T-helper 2 cell treated with Interferon-gamma antibody and Interleukin-4, amounts not matched to agents 5 μg/mL and 100 μg/mL, for 36 hours (primary cell): Measurements from ENCODE around the gene TSGA10IP.

Source experiments
- DNase-seq: peaks from one replicate; pipeline ENCODE4 v3.0.0; 2021; ENCODE audit warnings: low spot score
- H3K27ac Mint-ChIP-seq: one replicate; pipeline ENCODE4 v1.8.0; 2021; ENCODE audit warnings: mild to moderate bottlenecking, mixed read lengths
- H3K27me3 Mint-ChIP-seq: one replicate; pipeline ENCODE4 v1.8.0; 2021; ENCODE audit warnings: low read depth, mixed read lengths
- H3K36me3 Mint-ChIP-seq: one replicate; pipeline ENCODE4 v1.8.0; 2021; ENCODE audit warnings: low read depth, mixed read lengths
- H3K4me1 Mint-ChIP-seq: one replicate; pipeline ENCODE4 v1.8.0; 2021; ENCODE audit warnings: low read depth, mixed read lengths
- H3K4me3 Mint-ChIP-seq: one replicate; pipeline ENCODE4 v1.8.0; 2022; ENCODE audit warnings: mild to moderate bottlenecking, moderate library complexity, mixed read lengths
- H3K9me3 Mint-ChIP-seq: one replicate; pipeline ENCODE4 v1.8.0; 2021; ENCODE audit warnings: mixed read lengths

TSGA10IP gene

DNA sequence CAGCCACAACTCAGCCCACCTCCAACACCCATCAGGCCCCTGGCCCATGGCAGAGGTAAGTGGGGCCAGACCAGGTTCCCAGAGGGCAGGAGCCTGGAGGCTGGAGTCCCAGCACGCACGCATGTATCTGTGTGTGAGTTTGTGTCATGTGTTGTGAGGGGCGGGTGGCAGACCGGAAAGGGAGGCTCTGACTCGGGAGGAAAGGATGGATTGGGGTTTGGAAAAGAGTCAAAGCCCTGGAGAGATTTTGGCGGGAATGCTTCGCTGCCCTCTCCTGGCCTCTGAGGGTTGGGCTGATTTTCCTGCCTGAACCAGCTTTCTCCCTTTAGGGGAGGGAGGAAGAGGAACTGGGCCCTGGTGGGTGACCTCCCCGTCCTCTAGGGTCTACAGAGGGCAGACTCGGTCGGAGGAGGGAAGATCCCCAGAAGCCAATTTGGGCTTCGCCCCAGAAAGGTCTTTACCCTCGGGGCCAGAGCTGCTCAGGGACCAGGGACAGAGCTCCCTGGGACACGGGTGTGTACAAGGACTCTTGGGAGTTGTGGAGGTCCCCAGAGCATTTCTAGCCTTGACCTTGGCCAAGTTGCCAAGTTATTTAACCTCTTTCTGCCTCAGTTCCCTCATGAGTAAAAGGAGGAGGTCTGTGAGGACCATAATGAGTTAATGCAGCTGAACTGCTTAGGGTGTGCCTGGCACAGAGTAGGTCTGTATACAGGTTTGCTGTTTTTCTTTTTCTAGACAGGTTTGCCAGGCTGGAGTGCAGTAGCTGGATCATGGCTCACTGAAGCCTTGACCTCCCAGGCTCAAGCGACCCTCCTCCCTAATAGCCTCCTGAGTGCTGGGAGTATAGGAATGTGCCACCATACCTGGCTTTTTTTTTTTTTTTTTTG, 33.4 kb upstream of the TSGA10IP start:
- Mint-ChIP-seq H3K27ac (no peak overlapping the region), H3K9me3 (no peaks in the 10 kb centered on the region)

DNA sequence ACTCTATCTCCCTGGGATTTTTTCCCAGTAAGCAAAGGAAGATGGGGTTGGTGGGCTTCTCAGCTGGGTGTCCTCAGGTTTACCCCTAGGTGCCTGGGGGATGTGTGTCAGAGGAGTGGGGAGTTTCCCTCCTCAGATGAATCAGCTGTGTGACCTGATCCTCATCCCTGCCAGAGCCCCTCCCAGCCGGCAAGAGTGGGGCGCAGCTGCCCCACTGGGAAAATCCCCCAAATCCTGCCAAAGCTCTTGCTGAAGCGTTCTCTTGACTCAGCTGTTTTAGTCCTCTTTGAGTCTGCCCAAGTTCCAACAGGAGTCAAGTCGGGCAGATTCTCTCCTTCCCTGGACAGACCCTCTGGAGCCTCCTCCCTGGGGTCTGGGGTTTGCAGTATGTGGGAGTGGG, 32.4 kb upstream of the TSGA10IP start:
- Mint-ChIP-seq H3K4me1 (peaks cover 18% of the 10 kb centered on the region), H3K27ac (no peak overlapping the region), H3K27me3 (no peaks in the 10 kb centered on the region), H3K9me3 (no peaks in the 10 kb centered on the region), H3K36me3 (peaks cover 7% of the 10 kb centered on the region), H3K4me3 (no peak overlapping the region)
- DNase-seq: no peak

More for the DNA sequence above, 33.4 kb upstream of the TSGA10IP start:
- H3K4me3 Mint-ChIP-seq: no peak overlapping the region
- H3K4me1 Mint-ChIP-seq: peaks cover 15% of the 10 kb centered on the region
- no peak for DNase-seq
- no peaks in the 10 kb centered on the region for H3K27me3 Mint-ChIP-seq
- H3K36me3 Mint-ChIP-seq: peaks cover 4% of the 10 kb centered on the region

DNA sequence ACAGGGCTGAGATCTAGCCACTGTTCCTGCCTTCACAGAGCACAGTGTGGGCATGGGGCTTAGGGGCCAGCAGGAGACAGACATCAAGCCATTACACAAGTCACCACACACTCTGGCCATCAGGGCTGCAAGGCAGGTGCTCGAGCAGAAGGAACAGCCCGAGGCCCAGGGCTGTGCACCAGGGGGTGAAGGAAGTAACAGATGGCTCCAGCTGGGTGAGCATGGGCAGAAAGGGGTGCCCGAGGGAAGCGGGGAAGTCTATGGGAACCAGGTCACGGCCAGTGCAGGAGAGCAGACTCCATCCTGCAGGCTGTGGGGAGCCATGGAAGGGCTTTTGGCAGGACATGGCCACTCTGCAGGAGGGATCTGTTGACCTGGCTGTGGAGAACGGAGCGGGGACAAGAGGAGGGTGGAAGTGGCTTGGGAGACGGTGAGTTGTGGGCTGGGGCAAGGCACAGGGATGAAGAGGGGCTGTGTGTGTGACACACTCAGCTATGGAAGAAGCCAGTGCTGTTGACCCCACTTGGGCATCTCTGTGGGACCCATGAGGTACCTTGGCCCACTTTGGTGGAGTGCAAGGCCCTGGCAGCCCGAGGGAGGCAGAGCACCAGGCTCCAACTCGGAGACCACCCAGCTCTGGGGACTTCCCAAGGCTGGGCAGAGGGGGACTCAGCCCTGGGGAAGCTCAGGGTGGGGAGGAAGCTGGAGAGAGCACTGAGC, 30.0 kb upstream of the TSGA10IP start:
- Mint-ChIP-seq H3K36me3 (peaks cover 9% of the 10 kb centered on the region), H3K27ac (peak overlapping the region; percentile 31), H3K4me3 (no peak overlapping the region), H3K4me1 (peaks cover 12% of the 10 kb centered on the region), H3K27me3 (no peaks in the 10 kb centered on the region), H3K9me3 (no peaks in the 10 kb centered on the region)
- no peak for DNase-seq

DNA sequence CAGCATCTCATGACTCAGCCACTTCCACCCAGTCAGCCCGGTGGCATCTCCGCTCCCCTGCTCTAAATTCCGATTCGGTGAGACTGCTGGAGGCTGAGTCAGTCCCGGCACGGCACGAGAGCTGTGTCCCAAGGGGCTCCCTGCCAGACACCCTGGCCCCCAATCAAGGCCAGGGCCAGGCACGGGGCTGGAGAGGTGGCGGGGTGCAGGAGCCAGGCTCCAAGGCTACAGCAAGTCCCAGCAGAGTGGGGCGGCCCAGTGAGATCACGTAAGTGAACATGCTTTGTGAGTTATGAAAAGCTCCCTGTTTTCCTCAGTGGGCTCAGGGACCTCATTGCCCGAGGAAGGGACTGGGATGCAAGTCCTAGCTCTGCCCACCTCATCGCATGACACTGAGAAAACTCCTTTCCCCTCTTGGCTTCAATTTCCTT, 29.4 kb upstream of the TSGA10IP start:
- Mint-ChIP-seq H3K27me3 (no peaks in the 10 kb centered on the region), H3K36me3 (peaks cover 12% of the 10 kb centered on the region), H3K9me3 (no peaks in the 10 kb centered on the region), H3K4me1 (peaks cover 14% of the 10 kb centered on the region), H3K4me3 (no peak overlapping the region), H3K27ac (no peak overlapping the region)
- no peak for DNase-seq

DNA sequence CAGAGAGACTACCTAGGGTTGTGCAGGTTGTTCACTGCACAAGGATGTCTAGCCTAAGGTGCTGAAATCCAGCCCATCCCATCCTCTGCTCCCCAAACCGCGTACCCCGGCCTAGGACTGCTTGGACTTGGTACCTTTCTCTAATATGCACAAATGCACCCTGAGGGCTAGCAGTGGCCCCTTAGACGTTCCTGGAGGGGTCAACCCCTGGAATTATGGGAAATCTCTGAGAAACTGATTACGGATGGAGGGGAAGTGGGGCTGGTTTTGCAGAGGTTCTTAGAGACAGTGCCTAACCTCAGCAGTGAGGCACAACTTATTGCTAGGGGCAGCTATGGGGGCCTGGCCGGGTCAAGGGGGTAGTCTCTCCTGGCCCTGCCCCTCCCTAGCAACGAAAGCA, 28.9 kb upstream of the TSGA10IP start:
- Mint-ChIP-seq H3K4me1 (peaks cover 14% of the 10 kb centered on the region), H3K27ac (no peak overlapping the region), H3K36me3 (peaks cover 12% of the 10 kb centered on the region), H3K27me3 (no peaks in the 10 kb centered on the region), H3K9me3 (no peaks in the 10 kb centered on the region), H3K4me3 (peak overlapping the region; percentile 77)
- no peak for DNase-seq

DNA sequence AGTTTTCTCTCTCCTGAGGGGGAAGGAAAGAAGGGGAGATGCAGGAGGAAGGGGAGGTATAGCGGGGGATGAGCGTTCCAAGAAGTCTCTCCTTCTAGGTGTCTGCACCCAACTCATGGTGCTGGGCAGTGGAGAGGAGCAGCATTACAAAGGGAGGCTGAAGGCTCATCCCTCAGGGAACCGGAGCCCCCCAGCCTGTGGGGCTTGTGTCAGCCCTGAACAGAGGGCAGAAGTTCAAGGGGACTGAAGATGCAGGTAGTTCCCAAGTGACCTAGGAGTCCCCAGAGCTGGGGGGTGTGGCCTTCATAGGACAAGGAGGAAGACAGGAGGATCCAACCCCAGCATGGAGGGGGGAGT, 28.2 kb upstream of the TSGA10IP start:
- peak overlapping the region; percentile 15 for H3K27ac Mint-ChIP-seq
- no peak for DNase-seq
- no peaks in the 10 kb centered on the region for H3K9me3 Mint-ChIP-seq
- no peaks in the 10 kb centered on the region for H3K27me3 Mint-ChIP-seq
- peaks cover 11% of the 10 kb centered on the region for H3K4me1 Mint-ChIP-seq
- H3K36me3 Mint-ChIP-seq: peaks cover 13% of the 10 kb centered on the region
- H3K4me3 Mint-ChIP-seq: peak overlapping the region; percentile 77

DNA sequence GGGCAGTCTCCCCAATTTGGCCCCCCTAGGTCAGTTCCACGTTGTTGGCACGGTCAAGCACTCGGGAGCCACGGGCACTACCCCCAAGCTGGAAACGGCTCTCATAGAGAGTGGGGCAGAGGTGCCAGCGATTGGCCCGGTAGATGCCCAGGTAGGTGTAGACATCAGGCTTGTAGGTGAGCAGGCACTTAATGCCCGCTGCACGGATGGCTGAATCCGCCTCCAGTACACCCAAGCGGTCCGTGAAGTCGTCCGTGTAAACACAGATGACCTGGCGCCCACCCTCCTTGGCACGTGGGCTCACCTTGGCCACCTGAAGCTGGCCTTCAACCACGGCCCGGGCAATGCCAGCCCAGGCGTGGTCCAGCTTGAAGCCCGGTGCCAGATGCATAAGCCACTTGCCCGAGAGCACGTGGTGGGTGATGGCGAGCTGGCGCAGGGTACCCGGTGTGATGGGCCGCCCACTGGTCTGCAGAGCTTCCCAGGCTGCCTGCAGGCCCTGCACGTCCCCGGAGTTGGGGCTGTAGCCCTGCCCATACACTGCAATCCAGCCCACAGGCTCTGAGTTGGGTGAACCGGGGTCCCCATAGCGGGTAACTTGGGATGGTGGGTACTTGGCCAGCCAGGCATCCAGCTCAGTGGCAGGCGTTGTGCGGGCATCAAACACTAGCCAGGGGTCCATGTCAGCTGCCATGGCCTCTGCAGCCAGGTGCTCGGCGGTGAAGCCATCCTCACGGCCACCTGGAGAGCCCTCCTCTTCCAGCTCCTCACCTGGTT, 27.7 kb upstream of the TSGA10IP start:
- no peaks in the 10 kb centered on the region for H3K27me3 Mint-ChIP-seq
- peaks cover 18% of the 10 kb centered on the region for H3K36me3 Mint-ChIP-seq
- peak overlapping the region; percentile 15 for H3K27ac Mint-ChIP-seq

DNA sequence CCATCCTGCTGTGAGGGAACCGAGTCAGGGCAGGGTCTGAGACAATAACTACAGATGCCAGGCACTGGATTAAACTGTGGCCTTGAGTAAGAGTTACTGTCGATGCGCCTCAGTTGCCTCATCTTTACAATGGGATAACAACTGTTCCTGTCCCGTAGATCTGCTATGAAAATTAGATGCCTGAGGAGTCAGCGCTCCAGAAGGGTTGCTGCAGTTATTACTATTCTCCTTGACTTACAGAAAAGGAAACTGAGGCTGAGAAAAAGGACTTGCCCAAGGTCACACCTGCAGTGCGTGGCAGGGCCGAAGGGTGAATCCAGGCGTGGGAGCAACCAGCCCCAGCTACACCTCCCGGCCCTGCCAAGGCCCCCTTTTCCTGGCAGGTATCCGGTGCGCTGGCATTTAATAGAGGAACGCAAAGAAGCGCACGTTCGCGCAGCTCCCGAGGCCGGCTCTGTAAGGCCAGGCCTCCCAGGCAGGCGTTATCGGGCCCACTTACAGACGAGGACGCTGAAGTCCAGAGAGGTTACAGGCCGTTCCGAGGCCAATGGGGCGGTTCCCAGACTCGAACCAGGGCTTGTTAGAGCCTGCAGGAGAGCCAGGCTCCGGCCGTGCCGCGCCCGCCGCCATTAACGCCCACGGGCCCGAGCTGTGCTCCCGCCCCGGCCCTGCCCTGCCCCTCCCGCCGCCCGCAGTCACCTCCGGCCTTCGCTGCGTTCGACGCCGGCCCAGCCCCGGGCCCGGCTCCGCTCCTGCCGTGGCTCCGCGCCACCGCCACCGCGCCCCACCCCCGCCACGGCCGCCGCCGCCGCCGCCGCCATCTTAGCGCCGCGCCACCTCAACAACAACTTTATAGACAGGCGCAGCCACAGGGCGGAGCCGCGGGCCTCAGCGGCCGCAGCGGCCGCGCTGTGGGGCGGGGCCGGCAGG, 26.8 kb upstream of the TSGA10IP start, which contains the start of gene C11orf68:
Gene C11orf68, minus strand, starts transcription at position 852 of the 930 bp plus-strand sequence. Its CDS starts 31 bp downstream, at position 821.
- Mint-ChIP-seq H3K27ac (peak within 1 kb of the TSS; percentile 87), H3K27me3 (no peaks in the 10 kb centered on the region), H3K36me3 (peaks cover 26% of the 10 kb centered on the region), H3K9me3 (no peaks in the 10 kb centered on the region), H3K4me1 (peaks cover 14% of the 10 kb centered on the region), H3K4me3 (peak within 1 kb of the TSS; percentile 91)
- no peak for DNase-seq

More for the DNA sequence above, 27.7 kb upstream of the TSGA10IP start:
- Mint-ChIP-seq H3K4me1 (peaks cover 11% of the 10 kb centered on the region), H3K4me3 (peak overlapping the region; percentile 87), H3K9me3 (no peaks in the 10 kb centered on the region)
- no peak for DNase-seq

DNA sequence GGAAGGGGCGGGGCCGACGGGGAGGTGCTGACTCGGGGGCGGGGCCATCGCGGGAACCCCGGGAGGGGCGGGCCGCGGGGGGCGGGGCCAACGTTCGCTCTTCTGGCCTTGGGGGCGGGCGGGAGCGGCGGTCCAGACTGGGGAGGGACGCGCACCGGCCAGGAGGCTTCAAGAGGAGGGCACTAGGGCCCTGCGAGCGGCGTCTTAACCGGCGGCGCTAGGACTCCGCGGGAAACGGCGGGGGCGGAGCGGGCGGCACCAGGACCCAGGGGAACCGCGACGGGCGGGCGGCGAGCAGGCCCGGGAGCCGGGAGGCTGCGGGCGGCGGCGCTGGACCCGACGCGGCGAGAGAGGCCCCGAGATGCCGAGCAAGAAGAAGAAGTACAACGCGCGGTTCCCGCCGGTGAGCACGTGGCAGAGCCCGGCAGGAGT, 26.1 kb upstream of the TSGA10IP start, which contains the start of gene DRAP1:
Gene DRAP1, plus strand, starts transcription at position 286 of the 432 bp plus-strand sequence. Its CDS starts 76 bp downstream, at position 362.
- peaks cover 14% of the 10 kb centered on the region for H3K4me1 Mint-ChIP-seq
- peaks cover 28% of the 10 kb centered on the region for H3K36me3 Mint-ChIP-seq
- H3K27ac Mint-ChIP-seq: peak within 1 kb of the TSS; percentile 87

DNA sequence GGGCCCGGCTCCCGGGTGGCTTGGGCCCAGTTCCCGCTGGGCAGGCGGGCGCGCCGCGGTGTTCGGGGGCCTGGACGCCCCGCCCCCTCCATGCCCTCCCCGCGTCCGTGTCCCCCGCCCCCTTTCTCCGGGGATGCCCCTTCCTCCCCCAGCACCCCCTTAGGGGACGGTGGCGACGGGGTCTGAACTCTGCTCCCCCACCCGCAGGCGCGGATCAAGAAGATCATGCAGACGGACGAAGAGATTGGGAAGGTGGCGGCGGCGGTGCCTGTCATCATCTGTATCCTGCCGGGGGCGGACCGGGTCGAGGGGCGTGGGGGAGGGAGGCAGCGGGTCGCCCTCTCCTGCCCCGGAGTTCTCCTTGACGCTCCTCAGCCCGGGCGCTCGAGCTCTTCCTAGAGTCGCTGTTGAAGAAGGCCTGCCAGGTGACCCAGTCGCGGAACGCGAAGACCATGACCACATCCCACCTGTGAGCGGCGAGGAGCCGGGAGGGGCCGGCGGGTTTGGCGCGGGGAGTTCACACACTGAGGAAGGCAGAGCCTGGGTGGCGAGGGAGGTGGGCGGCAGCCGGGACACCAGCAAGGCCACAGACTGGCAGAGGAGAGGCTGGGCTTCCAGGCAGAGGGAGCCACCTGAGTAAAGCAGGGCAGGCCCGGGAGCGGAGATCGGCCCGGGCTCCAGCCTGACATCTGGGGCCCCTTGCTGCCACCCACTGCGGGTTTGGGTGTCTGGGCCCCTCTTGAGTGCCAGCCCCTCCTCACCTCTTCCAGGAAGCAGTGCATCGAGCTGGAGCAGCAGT, 25.5 kb upstream of the TSGA10IP start:
- DNase-seq: no peak
- Mint-ChIP-seq H3K36me3 (peaks cover 28% of the 10 kb centered on the region), H3K27ac (peak overlapping the region; percentile 84), H3K4me3 (peak overlapping the region; percentile 91), H3K27me3 (no peaks in the 10 kb centered on the region), H3K4me1 (peaks cover 14% of the 10 kb centered on the region), H3K9me3 (no peaks in the 10 kb centered on the region)

More for the DNA sequence above, 26.1 kb upstream of the TSGA10IP start, which contains the start of gene DRAP1:
- no peaks in the 10 kb centered on the region for H3K9me3 Mint-ChIP-seq
- H3K4me3 Mint-ChIP-seq: peak within 1 kb of the TSS; percentile 91
- H3K27me3 Mint-ChIP-seq: no peaks in the 10 kb centered on the region
- DNase-seq: peak; percentile 99

DNA sequence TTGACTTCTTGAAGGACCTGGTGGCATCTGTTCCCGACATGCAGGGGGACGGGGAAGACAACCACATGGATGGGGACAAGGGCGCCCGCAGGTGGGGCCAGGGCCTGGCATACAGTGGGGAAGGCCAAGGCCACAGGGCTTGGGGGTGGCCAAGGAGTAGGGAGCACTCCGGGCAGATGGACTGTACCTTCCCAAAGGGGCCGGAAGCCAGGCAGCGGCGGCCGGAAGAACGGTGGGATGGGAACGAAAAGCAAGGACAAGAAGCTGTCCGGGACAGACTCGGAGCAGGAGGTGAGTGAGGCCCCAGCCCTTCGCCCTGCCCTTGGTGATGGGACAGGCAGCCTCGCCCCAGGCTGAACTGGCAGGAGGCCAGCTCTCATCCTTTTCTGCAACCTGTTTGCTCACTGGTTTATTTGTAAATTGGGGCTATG, 24.9 kb upstream of the TSGA10IP start:
- Mint-ChIP-seq H3K4me3 (peak overlapping the region; percentile 91), H3K27ac (peak overlapping the region; percentile 84), H3K36me3 (peaks cover 28% of the 10 kb centered on the region), H3K4me1 (peaks cover 14% of the 10 kb centered on the region), H3K9me3 (no peaks in the 10 kb centered on the region), H3K27me3 (no peaks in the 10 kb centered on the region)
- DNase-seq: no peak

DNA sequence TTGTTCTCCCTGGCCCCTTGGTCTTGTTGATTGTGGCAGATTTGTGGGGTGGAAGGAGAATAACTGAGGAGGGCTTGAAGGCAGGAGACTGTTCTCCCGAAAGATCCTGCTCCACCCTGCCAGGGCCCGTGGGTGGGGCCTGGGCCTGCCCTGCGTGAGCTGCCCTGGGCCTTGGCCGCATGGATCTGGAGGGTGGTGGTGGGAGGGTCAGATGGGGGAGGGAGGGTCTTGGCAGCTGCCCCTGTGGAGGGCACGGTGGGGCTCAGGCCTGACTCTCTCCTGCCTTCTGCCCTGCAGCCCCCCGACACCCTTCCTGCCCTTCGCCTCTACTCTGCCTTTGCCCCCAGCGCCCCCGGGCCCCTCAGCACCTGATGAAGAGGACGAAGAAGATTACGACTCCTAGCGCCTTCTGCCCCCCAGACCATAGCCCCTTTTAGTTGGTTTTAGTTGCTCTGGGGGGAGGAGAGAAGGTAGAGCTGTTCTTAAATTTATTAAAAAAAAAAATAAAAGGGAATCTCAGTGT, 24.2 kb upstream of the TSGA10IP start:
- H3K36me3 Mint-ChIP-seq: peaks cover 28% of the 10 kb centered on the region
- peak overlapping the region; percentile 31 for H3K27ac Mint-ChIP-seq
- no peaks in the 10 kb centered on the region for H3K27me3 Mint-ChIP-seq
- peak overlapping the region; percentile 91 for H3K4me3 Mint-ChIP-seq
- no peaks in the 10 kb centered on the region for H3K9me3 Mint-ChIP-seq
- DNase-seq: no peak
- H3K4me1 Mint-ChIP-seq: peaks cover 14% of the 10 kb centered on the region
